Measurements from ENCODE around the gene PPM1E. TPM values are rescaled to one million over a fixed set of nuclear protein-coding genes. Genes with fewer than 3 reads are reported as not detected.
"Not testable (repeated sequence)": the region's sequence is repeated elsewhere in the genome, so short reads cannot be mapped to it uniquely, and the experiment has no call there.

Gene PPM1E
- total RNA-seq, 4 donors from 2014 or later = 0.24 to 3.0 TPM; not detected in 2

DNA sequence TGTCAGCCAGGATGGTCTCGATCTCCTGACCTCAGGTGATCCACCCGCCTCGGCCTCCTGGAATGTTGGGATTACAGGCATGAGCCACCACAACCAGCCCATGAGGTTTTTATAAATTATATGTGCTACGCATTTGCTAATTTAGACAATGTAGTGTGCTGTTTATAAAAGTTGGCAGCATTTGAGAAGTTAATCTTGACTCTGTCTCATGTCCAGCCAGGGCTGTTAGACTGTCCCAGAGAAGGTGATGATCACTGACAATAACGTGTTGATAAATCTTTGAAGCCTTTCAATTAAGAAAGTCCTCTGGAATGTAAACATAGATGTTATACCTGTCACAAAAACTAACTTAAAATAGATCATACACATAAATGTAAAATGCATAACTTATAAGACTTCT lies 82.0 kb downstream of the PPM1E start:
- H3K4me1 ChIP-seq = no peaks in the 10 kb centered on the region
- H3K9me3 ChIP-seq = no peaks in the 10 kb centered on the region
- no peaks in the 10 kb centered on the region for H3K36me3 ChIP-seq
- no peak overlapping the region for H3K4me3 ChIP-seq
- no peaks in the 10 kb centered on the region for H3K27me3 ChIP-seq
- H3K27ac ChIP-seq = no peak overlapping the region
- intact Hi-C loops (cut with DNase I; ENCODE audit: low total_unique reads) = no loop called here
- TF ChIP-seq, protein P1, sequence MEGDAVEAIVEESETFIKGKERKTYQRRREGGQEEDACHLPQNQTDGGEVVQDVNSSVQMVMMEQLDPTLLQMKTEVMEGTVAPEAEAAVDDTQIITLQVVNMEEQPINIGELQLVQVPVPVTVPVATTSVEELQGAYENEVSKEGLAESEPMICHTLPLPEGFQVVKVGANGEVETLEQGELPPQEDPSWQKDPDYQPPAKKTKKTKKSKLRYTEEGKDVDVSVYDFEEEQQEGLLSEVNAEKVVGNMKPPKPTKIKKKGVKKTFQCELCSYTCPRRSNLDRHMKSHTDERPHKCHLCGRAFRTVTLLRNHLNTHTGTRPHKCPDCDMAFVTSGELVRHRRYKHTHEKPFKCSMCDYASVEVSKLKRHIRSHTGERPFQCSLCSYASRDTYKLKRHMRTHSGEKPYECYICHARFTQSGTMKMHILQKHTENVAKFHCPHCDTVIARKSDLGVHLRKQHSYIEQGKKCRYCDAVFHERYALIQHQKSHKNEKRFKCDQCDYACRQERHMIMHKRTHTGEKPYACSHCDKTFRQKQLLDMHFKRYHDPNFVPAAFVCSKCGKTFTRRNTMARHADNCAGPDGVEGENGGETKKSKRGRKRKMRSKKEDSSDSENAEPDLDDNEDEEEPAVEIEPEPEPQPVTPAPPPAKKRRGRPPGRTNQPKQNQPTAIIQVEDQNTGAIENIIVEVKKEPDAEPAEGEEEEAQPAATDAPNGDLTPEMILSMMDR (IDR thresholded peaks at IDR 0.05) = no peak
- TF ChIP-seq POLR2A (IDR thresholded peaks at IDR 0.05) = no peak
- no peak for DNase-seq

DNA sequence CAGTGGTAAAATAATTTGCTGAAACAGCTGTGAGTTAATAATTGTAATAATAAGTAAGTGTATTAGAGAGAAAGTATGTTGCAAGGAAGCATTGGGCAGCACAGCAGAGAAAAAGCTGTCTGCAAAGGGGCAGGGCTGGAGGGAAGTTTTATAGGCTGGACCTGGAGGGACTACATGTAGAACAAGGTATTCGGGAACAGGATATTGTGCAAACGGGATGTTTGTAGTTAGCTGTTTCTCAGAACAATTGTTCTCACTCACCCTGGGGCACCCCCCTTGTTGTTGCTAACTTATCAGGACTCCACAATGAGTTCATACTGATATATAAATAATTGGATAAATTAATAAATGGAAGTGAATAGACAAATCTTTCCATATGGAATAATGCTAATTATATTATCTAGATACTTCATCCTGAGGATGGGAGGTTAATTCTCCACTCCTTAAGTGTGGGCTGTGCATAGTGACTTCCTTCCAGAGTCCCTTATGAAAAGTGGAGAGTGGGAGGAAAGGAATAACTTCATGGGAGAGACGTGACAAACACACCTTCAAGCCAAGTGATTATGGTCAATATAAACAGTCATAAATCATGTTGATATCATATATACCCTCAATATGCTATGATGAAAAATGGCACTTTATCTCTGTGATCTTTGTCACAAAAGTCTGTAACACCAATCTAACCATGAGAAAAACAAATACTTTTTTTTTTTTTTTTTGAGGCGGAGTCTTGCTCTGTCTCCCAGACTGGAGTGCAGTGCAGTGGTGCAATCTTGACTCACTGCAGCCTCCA lies 85.4 kb downstream of the PPM1E start:
- intact Hi-C loops (cut with DNase I; ENCODE audit: low total_unique reads) = no loop called here
- Histone ChIP-seq H3K9me3 (no peaks in the 10 kb centered on the region), H3K36me3 (no peaks in the 10 kb centered on the region), H3K4me1 (no peaks in the 10 kb centered on the region), H3K27ac (no peak overlapping the region), H3K4me3 (no peak overlapping the region), H3K27me3 (no peaks in the 10 kb centered on the region)
- TF ChIP-seq, protein P1 (IDR thresholded peaks at IDR 0.05) = no peak
- TF ChIP-seq POLR2A (IDR thresholded peaks at IDR 0.05) = no peak
- DNase-seq = no peak

DNA sequence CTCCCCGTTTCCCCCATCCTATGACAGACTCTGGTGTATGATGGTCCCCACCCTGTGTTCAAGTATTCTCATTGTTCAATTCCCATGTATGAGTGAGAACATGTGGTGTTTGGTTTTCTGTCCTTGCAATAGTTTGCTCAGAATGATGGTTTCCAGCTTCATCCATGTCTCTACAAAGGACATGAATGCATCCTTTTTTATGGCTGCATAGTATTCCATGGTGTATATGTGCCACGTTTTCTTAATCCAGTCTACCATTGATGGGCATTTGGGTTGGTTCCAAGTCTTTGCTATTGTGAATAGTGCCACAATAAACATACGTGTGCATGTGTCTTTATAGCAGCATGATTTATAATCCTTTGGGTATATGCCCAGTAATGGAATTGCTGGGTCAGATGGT lies 90.8 kb downstream of the PPM1E start:
- H3K9me3 ChIP-seq; H3K4me3 ChIP-seq; H3K27ac ChIP-seq; H3K27me3 ChIP-seq; H3K4me1 ChIP-seq; DNase-seq; intact Hi-C loops (cut with DNase I; ENCODE audit: low total_unique reads); H3K36me3 ChIP-seq: not testable (repeated sequence)

DNA sequence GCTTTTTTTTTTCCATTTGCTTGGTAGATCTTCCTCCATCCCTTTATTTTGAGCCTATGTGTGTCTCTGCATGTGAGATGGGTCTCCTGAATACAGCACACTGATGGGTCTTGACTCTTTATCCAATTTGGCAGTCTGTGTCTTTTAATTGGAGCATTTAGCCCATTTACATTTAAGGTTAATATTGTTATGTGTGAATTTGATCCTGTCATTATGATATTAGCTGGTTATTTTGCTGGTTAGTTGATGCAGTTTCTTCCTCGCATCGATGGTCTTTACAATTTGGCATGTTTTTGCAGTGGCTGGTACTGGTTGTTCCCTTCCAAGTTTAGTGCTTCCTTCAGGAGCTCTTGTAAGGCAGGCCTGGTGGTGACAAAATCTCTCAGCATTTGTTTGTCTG lies 94.5 kb downstream of the PPM1E start:
- H3K36me3 ChIP-seq; H3K4me3 ChIP-seq; intact Hi-C loops (cut with DNase I; ENCODE audit: low total_unique reads); H3K4me1 ChIP-seq; H3K27ac ChIP-seq; DNase-seq; H3K9me3 ChIP-seq; H3K27me3 ChIP-seq: not testable (repeated sequence)

DNA sequence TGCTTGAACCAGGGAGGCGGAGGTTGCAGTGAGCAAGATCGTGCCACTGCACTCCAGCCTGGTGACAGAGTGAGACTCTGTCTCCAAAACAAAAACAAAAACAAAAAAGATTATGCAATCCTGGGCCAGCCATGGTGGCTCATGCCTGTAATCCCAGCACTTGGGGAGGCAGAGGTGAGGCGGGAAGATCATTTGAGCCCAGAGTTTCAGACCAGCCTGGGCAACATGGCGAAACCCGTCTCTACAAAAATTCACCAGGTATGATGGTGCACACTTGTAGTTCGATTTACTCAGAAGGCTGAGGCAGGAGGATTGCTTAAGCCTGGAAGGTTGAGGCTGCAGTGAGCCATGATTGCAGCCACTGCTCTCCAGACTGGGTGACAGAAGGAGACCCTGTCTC lies 109.6 kb downstream of the PPM1E start:
- Histone ChIP-seq H3K27me3 (no peaks in the 10 kb centered on the region), H3K4me3 (no peak overlapping the region), H3K27ac (no peak overlapping the region), H3K4me1 (no peaks in the 10 kb centered on the region), H3K36me3 (no peaks in the 10 kb centered on the region), H3K9me3 (no peaks in the 10 kb centered on the region)
- intact Hi-C loops (cut with DNase I; ENCODE audit: low total_unique reads) = no loop called here
- no peak for TF ChIP-seq POLR2A (IDR thresholded peaks at IDR 0.05)
- TF ChIP-seq, protein P1 (IDR thresholded peaks at IDR 0.05) = no peak
- no peak for DNase-seq

DNA sequence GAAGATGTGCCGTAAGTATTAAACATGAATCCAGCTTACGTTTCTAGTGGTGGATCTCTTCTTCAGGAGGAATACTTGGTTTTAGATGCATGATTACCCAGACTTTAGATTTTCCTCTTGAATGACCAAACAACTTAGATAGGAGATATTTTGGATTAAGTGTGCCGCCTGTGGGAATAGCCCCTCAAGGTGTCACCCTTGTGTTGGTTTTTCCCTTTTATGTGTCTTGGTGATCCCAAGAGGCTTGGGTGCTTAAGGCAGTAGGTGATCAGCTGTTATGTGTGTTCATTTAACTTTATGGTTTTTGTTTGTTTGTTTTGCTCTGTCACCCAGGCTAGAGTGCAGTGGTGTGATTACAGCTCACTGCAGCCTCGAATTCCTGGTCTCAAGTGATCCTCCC lies 115.1 kb downstream of the PPM1E start:
- H3K27me3 ChIP-seq = no peaks in the 10 kb centered on the region
- H3K27ac ChIP-seq = no peak overlapping the region
- TF ChIP-seq, protein P1 (IDR thresholded peaks at IDR 0.05) = no peak
- no peak for TF ChIP-seq POLR2A (IDR thresholded peaks at IDR 0.05)
- no peaks in the 10 kb centered on the region for H3K9me3 ChIP-seq
- intact Hi-C loops (cut with DNase I; ENCODE audit: low total_unique reads) = no loop called here
- no peak overlapping the region for H3K4me3 ChIP-seq
- H3K36me3 ChIP-seq = no peaks in the 10 kb centered on the region
- DNase-seq = no peak
- no peaks in the 10 kb centered on the region for H3K4me1 ChIP-seq
